ENCODE results near the gene SUMF2.
"Not testable (repeated sequence)": the region's sequence is repeated elsewhere in the genome, so short reads cannot be mapped to it uniquely, and the experiment has no call there.

The SUMF2 gene

DNA sequence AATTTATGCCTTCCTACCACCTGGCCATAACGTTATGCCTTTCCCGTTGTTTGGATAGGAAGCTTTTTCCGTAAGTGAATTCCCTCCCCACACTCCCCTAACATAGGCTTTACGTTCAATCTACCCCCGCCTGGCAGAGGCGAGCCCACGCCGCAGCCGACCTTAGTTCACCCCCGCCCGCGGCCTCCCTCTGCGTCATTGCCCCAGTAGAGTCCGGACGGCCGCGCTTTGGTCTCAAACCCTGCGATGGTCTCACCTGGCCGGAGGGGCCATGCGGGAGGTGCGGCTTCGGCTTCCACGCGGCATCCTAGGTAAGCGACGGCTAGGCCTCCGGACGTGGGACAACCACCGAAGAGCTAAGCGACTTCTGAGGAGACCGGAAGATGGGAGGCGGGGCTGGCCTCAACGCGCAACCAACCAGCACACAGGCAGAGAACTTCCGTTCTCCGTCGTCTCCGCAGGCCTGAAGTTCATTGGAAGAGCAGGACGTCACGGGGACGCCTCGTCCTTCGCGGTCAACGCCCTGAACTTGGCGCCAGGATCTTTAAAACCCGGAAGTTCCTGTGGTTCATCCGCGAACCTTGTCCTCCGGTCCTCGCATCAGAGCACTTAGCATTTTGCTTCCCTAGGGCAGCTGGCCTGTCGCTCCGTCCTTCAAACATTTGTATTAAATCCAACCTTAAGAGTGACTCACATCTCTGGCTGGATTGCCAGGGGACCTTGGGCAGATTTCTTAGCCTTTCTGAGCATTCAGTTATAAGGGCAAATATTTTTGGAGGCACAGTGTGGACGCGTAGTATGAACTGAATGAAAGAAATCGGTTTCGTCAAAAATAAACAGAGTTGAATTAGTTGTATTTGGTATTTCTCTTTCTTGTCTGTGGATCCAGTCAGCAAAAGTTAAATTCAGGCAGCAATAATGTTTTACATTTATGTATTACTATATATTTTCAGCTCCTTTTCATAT lies 42.3 kb downstream of the SUMF2 start, which contains the start of gene CHCHD2:
TSS of gene CHCHD2 (minus strand) at position 369 of the 966 bp plus-strand sequence. CDS start at position 306, 63 bp downstream.
- peak; percentile 90 for DNase-seq (ENCODE audit: low read depth)

DNA sequence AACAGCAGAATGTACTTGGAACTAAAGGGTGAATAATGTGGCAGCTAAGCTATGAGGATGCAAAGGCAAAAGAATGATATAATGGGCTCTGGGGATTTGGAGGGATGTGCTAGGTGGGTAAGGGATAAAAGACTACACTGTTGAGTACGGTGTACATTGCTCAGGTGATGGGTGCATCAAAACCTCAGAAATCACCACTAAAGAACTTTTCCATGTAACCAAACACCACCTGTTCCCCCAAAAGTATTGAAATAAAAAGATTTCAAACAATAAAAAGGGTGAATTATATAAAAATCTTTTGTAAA lies 43.8 kb downstream of the SUMF2 start:
- DNase-seq (ENCODE audit: low read depth), result no peak

DNA sequence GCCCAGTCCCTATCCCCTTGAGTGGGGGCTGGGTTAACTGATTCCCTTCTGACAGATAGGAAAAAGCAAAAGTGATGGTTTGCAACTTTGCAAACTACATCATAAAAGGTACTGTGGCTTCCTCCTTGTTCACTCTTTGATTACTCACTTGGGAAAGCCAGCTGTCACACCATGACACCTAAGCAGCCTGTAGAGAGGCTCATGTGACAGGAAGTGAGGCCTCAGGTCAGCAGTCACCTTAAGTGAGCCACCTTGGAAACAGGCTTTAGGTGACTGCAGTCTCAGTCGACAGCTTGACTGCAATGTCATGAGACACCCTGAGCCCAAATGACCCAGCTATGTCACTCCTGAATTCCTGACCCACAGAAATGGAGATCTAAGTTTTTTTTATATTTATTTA lies 46.5 kb downstream of the SUMF2 start:
- no peak for DNase-seq (ENCODE audit: low read depth)

DNA sequence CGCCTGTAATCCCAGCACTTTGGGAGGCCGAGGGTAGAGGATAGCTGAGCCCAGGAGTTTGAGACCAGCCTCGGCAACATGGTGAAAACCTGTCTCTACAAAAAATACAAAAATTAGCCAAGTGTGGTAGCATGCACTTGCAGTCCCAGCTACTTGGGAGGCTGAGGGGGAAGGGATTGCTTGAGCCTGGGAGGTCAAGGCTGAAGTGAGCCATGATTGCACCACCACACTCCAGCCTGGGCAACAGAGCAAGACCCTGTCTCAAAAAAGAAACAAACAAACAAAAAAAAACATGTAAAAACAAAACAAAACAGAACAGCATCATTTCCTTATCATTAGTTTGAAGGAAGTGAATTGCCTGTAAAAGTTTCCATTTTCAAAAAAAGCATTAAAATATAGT lies 48.2 kb downstream of the SUMF2 start:
- not testable (repeated sequence) for DNase-seq (ENCODE audit: low read depth)

DNA sequence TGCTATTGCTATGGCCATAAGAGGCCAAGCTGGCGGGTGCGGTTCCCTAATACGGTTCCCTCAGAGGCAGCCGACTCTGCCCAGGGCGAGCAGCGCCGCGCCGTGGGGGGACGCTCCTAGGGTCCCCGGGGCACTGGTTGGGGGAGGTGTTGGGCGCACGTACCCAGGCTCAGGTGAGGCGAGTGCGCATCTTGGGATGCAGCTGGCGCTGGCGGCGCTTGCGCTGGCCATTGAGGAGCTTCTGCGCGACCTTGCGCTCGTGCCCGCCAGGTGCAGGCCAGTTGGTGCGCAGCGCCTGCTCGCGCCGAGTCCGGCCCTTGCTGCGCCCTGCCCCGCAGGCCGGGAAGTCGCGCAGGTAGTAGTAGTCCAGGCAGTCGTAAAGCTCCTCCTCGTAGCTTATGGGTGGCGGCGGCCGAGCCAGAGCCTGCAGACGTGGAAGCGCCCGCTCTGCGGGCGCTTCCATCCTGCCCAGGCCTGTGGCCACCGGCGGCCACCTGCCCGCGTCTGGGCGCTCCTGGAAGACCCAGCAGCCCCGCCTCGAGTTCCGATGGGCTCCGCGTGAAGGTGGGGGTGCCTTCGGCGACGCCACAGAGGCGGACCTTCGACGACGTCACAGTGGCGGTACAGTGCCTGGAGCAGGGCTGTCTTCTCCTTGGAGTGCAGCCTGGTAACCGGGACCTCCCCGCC lies 51.9 kb downstream of the SUMF2 start, which contains the start of gene NUPR2:
TSS of gene NUPR2 (minus strand) at position 566 of the 687 bp plus-strand sequence. CDS start at position 463, 103 bp downstream.
- no peak for DNase-seq (ENCODE audit: low read depth)

DNA sequence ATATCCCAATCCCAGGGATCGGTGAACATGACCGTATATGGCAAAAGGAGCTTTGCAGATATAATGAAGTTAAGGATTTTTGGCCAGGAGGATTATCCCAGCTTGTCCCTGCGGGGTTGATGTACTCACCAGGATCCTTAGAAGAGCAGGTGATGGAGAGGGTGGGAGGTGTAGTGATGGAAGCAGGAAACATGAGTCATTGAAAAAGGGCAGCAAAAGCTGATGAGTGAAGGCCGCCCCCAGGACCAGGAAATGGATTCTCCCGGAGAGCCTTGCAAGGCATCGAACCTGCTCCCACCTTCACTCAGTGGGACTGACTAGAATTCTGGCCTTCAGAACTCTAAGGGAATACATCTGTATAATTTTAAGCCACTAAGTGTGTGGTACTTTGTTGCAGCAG lies 57.4 kb downstream of the SUMF2 start:
- no peak for DNase-seq (ENCODE audit: low read depth)

DNA sequence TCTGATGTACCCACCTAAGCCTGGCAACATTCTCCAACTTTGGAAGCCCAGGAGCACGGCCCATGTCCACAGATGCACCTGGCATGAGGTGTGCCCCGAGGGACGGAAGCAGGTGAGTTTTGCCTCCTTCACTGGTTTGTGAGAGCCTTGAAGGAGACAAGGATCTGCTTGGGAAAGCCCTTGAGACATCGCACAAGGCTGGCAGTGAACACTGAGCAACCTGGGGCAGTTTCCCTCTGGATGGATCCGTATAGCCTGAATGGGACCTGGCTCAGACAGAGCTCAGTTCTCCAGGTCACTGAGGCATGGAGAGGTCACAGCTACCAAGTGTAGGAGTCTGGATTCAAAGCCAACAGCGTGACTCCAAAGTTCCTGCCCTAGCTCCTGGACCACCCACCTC lies 60.9 kb downstream of the SUMF2 start:
- no peak for DNase-seq (ENCODE audit: low read depth)

DNA sequence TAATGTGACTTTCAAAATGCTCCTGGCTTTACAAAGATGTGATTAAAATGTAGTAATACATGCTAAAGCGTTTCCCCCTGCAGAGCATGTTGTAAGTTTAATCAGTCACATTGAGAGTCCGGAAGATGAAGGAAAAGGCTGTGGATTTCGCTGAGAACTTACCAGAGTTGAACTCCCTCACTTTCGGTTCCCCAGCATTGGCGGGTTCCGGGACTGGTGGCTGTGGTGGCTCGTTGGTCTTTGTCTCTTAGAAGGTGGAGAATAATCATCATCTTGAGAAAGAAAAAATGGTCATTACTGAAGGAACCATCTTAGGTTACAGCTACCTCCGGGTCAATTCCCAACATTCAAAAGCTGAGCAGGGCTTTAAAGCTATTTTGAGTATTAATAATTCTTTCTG lies 61.7 kb downstream of the SUMF2 start:
- no peak for DNase-seq (ENCODE audit: low read depth)

DNA sequence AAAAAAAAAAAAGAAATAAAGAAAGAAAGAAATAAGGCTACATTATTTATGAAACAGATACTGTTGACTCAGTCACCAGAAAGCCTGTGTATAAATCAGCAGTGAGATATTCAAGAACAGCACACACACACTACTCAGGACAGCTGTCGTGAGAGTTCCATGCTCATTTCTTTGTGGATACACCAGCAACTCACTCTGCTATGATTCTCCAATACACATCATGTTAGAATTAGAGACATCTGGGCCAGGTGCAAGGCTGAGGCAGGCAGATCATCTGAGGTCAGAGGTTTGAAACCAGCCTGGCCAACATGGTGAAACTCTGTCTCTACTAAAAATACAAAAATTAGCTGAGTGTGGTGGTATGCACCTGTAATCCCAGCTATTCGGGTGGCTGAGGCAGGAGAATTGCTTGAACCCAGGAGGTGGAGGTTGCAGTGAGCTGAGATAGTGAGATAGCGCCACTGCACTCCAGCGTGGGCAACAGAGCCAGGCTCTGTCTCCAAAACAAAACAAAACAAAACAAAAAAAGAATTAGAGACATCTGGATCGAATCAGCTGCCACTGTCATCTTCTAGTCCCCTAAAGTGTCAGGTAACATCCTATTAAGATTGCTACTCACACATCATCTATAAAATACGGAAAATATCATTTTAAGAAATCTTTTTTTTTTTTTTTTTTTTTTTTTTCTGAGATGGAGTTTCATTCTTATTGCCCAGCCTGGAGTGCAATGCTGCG lies 63.3 kb downstream of the SUMF2 start:
- no peak for DNase-seq (ENCODE audit: low read depth)

Data from activated T-helper 9 cell treated with anti-CD3 and anti-CD28 coated beads, Interleukin-2, amount 50 U/mL, for 16 hours (primary cell).